Gastrocnemius medialis (tissue), 4 donors: ENCODE measurements around the gene BUB1. TPM values are rescaled to one million over a fixed set of nuclear protein-coding genes. Genes with fewer than 3 reads are reported as not detected.

Experiments used
- ATAC-seq, 2 donors: fragments of 150-250 bp; one replicate each; pipeline ENCODE4 v1.9.1; 2016
- DNase-seq, 2 donors: peaks; one replicate each; pipeline ENCODE4 v3.0.0-alpha.2; 2019
- H3K27ac ChIP-seq, 4 donors: fragments of 200-600 bp; sonication (generic); 1 replicate in 1 of 4; 2 replicates in 3 of 4; pipeline ENCODE4 v1.5.1; 2016 to 2018; ENCODE audit warnings: mild to moderate bottlenecking in 2 of 4, moderate library complexity in 1 of 4
- H3K27me3 ChIP-seq, 3 donors: fragments of 200-600 bp; sonication (generic) in 2 of 3; 1 replicate in 1 of 3; 2 replicates in 2 of 3; pipeline versions ENCODE4 v1.5.1 to v1.6.0; 2016 to 2019; ENCODE audit warnings: mild to moderate bottlenecking in 1 of 3, moderate library complexity in 1 of 3
- H3K36me3 ChIP-seq, 2 donors: fragments of 200-600 bp; sonication (generic) in 1 of 2; one replicate each; pipeline ENCODE4 v1.5.1; 2017 to 2018
- H3K4me1 ChIP-seq, 2 donors: fragments of 200-600 bp; sonication (generic) in 1 of 2; one replicate each; pipeline ENCODE4 v1.5.1; 2016 to 2017; ENCODE audit warnings: mild to moderate bottlenecking in 2 of 2
- H3K4me3 ChIP-seq, 4 donors: fragments of 200-600 bp; sonication (generic) in 3 of 4; 1 replicate in 1 of 4; 2 replicates in 3 of 4; pipeline ENCODE4 v1.5.1; 2016 to 2019; ENCODE audit warnings: mild to moderate bottlenecking in 2 of 4
- H3K9me3 ChIP-seq, 3 donors: fragments of 200-600 bp; sonication (generic) in 2 of 3; 1 replicate in 1 of 3; 2 replicates in 2 of 3; pipeline ENCODE4 v1.5.1; 2016 to 2019
- CTCF ChIP-seq, 5 experiments: fragments of 450-650 bp in 3 of 5; fragments of 200-600 bp in 2 of 5; sonication (generic) in 2 of 5; IDR thresholded peaks in 4 of 5; conservative IDR thresholded peaks in 1 of 5; 1 replicate in 4 of 5; 2 replicates in 1 of 5; pipeline ENCODE4 v1.5.1; 2016 to 2019; ENCODE audit warnings: antibody characterized with exemption in 5 of 5, mild to moderate bottlenecking in 3 of 5, moderate library complexity in 3 of 5
- POLR2A ChIP-seq, 2 donors: fragments of 450-650 bp; IDR thresholded peaks; one replicate each; pipeline ENCODE4 v1.6.1; 2017; ENCODE audit warnings: antibody characterized with exemption in 2 of 2, mild to moderate bottlenecking in 2 of 2, moderate library complexity in 2 of 2
- in situ Hi-C, 4 donors: fragments of 200-750 bp; cut with MboI; loops; one replicate each; pipeline versions ENCODE4 v1.15.0 to v1.8.0; 2017; ENCODE audit warnings: low sequenced_read_pairs in 4 of 4
- intact Hi-C: fragments of 100-400 bp; cut with DNase I; formaldehyde crosslinking; loops from one replicate; pipeline ENCODE4 v1.15.1; 2023; ENCODE audit warnings: low total_unique reads
- total RNA-seq, 4 donors: library from RNA; depleted of rRNA; stranded (reverse); fragments of >200 nt; gene quantifications; one replicate each; pipeline versions ENCODE4 v1.1.0 to v1.2.3, GENCODE V29; 2016

BUB1 gene
- total RNA-seq, result under 1 TPM in 2 of 4 donors, not detected in 2; 0.27 to 0.59 TPM

DNA sequence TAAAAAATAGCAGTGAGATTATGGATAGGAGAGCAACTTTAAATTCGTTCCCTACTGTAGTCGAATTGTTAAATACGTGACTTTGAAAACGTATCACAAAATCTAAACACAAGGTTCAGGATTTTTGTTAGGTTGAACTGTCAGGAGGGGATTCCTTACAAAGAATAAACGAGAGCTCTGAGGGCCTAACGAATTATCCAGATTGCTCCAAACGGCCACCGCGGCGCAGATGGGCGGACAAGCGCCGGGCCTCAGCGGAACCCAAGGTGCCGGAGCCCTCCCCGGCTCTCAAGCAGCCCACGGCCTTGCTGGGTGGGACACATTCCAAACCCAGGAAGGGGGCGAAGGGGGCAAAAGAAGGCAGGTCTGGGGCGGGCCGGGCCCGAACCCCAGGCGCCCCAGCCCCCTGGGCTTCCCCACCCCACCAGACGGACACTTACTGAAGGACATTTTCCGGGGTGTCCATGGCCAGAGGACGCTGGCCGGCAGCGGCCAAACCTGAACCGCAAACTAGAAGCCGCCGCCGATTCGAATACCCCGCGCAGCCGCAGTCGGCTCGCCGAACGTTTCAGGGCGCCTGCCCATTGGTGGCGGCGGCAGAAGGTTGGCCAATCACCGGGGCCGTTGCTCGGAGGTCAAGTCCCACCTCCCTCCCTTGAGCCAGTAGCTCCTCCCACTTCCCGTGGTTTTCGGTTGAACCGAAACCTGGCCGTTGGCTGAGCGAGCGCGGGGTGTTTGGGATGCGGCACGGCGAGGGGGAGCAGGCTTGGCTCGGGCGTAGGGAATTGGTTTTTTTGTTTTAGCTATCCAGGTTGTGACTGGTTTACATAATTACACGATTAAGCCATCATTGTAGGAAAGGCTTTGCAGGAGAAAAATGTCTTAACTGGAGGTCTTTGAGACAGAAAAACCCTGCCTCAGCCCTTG, at the start of gene BUB1:
Gene BUB1, minus strand, starts transcription at position 534 of the 927 bp plus-strand sequence. Its CDS starts 68 bp downstream, at position 466.
- in situ Hi-C loops (no loop called here), intact Hi-C loops (no loop called here)
- Histone ChIP-seq H3K4me3 (peak within 1 kb of the TSS; percentile 73 to 93 (median 83)), H3K27ac (peak within 1 kb of the TSS; percentile 76 to 90 (median 84)), H3K9me3 (no peaks in the 10 kb centered on the region), H3K4me1 (peaks cover 4 to 12% of the 10 kb centered on the region in 2 donors), H3K27me3 (no peaks in the 10 kb centered on the region), H3K36me3 (no peaks in the 10 kb centered on the region)
- peak; percentile 100 for ATAC-seq
- TF ChIP-seq POLR2A (IDR thresholded peaks at IDR 0.05) (peak; percentile 71 to 84), CTCF (IDR thresholded peaks at IDR 0.05 in 4 of 5, conservative IDR thresholded peaks at IDR 0.05 in 1 of 5) (no peak)
- peak; percentile 96 for DNase-seq

GRCh38 chr2:110726285-110726684, 48.4 kb upstream of the BUB1 start:
- no peaks in the 10 kb centered on the region for H3K9me3 ChIP-seq
- H3K27ac ChIP-seq, result no peak overlapping the region
- H3K27me3 ChIP-seq, result peaks cover 0 to 5% (median 4%) of the 10 kb centered on the region in 3 donors
- in situ Hi-C loops (no loop called here), intact Hi-C loops (no loop called here)
- no peaks in the 10 kb centered on the region for H3K4me1 ChIP-seq
- no peak for DNase-seq
- H3K36me3 ChIP-seq, result no peaks in the 10 kb centered on the region
- H3K4me3 ChIP-seq, result no peak overlapping the region
- no peak for ATAC-seq
- TF ChIP-seq POLR2A (IDR thresholded peaks at IDR 0.05) (no peak), CTCF (IDR thresholded peaks at IDR 0.05 in 4 of 5, conservative IDR thresholded peaks at IDR 0.05 in 1 of 5) (no peak)

DNA sequence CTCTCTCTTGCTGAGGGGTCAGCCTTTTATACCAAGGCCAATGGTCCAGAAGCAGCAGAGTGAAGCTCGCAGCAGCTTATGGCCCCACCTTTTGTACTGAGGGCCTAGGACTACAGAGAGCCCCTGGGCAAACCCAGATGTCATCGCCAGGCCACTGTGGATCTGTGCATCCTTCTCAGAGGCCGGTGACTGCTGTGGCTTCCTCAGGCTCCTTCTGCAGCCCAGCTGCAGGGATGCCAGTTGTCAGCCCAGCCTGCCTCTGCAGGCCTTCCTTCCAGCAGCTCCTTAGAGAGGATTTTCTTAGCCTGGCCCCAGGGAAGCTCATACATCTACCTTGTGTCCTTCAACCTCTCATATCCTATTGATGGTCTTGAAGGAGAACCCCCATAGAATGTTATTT, 48.0 kb upstream of the BUB1 start:
- in situ Hi-C loops, result no loop called here
- DNase-seq, result no peak
- Histone ChIP-seq H3K4me1 (no peaks in the 10 kb centered on the region), H3K4me3 (no peak overlapping the region), H3K36me3 (no peaks in the 10 kb centered on the region), H3K27me3 (peaks cover 0 to under 1% (median 0%) of the 10 kb centered on the region in 3 donors), H3K9me3 (no peaks in the 10 kb centered on the region), H3K27ac (no peak overlapping the region)
- intact Hi-C loops, result no loop called here
- ATAC-seq, result no peak
- TF ChIP-seq POLR2A (IDR thresholded peaks at IDR 0.05), result no peak
- TF ChIP-seq CTCF (IDR thresholded peaks at IDR 0.05 in 4 of 5, conservative IDR thresholded peaks at IDR 0.05 in 1 of 5), result no peak

DNA sequence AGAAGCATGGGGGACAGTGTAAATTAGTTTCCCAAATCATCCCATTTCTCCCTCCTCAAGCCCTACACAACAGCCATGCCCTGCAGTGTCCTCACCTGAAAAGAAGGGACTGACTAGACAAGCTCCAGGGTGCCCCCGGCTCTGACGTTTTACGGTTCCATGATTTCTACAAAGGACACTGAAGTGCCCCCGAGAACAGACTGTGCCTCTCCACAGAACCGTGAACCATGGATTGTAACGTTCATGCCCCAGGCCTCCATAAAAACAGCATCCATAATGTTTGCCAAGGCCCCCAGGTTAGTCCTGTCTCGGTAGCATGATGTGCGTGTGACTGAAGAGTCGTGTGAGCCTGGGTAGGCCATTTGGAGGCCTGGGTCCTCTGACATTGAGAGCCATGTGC, 47.5 kb upstream of the BUB1 start:
- Histone ChIP-seq H3K27ac (no peak overlapping the region), H3K27me3 (no peaks in the 10 kb centered on the region), H3K9me3 (no peaks in the 10 kb centered on the region), H3K4me1 (no peaks in the 10 kb centered on the region), H3K4me3 (no peak overlapping the region), H3K36me3 (no peaks in the 10 kb centered on the region)
- intact Hi-C loops, result no loop called here
- DNase-seq (no peak), ATAC-seq (no peak)
- TF ChIP-seq CTCF (IDR thresholded peaks at IDR 0.05 in 4 of 5, conservative IDR thresholded peaks at IDR 0.05 in 1 of 5), result no peak
- TF ChIP-seq POLR2A (IDR thresholded peaks at IDR 0.05), result no peak
- in situ Hi-C loops, result no loop called here
